IPS-18a (cell line): ENCODE data around the gene MARK3.

ENCODE experiments used
- H3K27ac ChIP-seq: one replicate; pipeline ENCODE4 v1.5.1; 2013; ENCODE audit warnings: low read length
- H3K27me3 ChIP-seq: one replicate; pipeline ENCODE4 v1.6.1; 2013; ENCODE audit warnings: mild to moderate bottlenecking, low read length; ENCODE audit not compliant: control insufficient read depth, insufficient read depth
- H3K36me3 ChIP-seq: one replicate; pipeline ENCODE4 v1.6.1; 2013; ENCODE audit warnings: low read depth, low read length; ENCODE audit not compliant: control insufficient read depth
- H3K4me1 ChIP-seq: one replicate; pipeline ENCODE4 v1.6.1; 2013; ENCODE audit warnings: low read depth, low read length; ENCODE audit not compliant: control insufficient read depth
- H3K4me3 ChIP-seq: one replicate; pipeline ENCODE4 v1.5.1; 2013; ENCODE audit warnings: low read length
- H3K9ac ChIP-seq: one replicate; pipeline ENCODE4 v1.6.1; 2013; ENCODE audit warnings: mild to moderate bottlenecking, low read length, moderate library complexity
- H3K9me3 ChIP-seq: one replicate; pipeline ENCODE4 v1.6.1; 2013; ENCODE audit warnings: low read depth, low read length; ENCODE audit not compliant: control insufficient read depth

Gene MARK3

DNA sequence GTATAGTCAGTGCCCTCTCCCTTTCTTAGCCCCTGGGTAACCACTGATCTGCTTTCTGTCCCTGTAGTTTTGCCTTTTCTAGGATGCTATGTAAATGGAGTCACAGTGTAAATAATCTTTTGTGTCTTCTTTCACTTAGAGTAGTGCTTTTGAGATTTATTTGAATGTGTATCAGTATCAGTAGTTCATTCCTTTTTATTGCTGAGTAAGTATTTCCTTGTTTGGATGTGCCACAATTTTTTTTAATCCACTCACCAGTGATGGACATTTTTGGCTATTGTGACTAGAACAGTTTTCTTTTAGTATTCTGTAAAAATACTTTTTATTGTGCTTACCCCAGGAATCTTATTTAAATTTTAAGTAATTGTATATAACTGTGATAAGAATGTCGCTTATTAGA lies 3.4 kb downstream of the MARK3 start:
- peaks cover 11% of the 10 kb centered on the region for H3K27me3 ChIP-seq

DNA sequence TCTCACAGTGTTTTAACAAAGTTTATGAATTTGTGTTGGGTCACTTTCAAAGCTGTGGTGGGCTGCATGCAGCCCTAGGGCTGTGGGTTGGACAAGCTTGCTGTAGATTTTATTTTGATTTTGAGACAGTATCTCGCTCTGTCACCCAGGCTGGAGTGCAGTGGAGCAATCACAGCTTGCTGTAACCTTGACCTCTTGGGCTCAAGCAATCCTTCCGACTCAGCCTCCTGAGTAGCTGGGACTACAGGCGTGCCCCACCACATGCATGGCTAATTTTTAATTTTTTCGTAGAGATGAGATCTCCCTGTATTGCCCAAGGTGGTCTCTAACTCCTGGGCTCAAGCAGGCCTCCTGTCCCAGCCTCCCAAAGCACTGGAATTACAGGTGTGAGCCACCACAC lies 5.4 kb downstream of the MARK3 start:
- Histone ChIP-seq H3K27ac (no peak overlapping the region), H3K9me3 (no peaks in the 10 kb centered on the region), H3K9ac (no peak overlapping the region), H3K4me1 (peaks cover 13% of the 10 kb centered on the region), H3K4me3 (no peak overlapping the region), H3K36me3 (peaks cover 3% of the 10 kb centered on the region), H3K27me3 (no peaks in the 10 kb centered on the region)

More for the DNA sequence above, 3.4 kb downstream of the MARK3 start:
- H3K36me3 ChIP-seq = peaks cover 3% of the 10 kb centered on the region
- no peak overlapping the region for H3K27ac ChIP-seq
- no peaks in the 10 kb centered on the region for H3K9me3 ChIP-seq
- H3K4me3 ChIP-seq = no peak overlapping the region
- H3K4me1 ChIP-seq = peaks cover 16% of the 10 kb centered on the region
- no peak overlapping the region for H3K9ac ChIP-seq

DNA sequence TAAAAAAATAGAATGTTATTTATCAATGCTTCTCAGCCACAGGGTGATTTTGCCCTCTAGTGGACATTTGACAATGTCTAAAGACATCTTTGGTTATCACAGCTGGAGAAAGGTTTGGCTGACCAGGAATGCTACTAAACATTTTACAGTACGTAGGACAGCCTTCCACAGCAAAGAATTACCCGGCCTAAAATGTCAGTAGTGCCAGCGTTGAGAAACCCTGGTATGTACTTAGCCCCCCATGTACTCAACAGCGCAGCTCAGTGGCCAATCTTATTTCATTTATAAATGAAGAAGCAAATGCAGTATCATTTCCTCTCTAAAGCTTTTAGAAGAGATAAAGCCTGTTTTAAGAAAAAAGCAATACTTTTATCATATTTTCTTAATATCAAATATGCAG lies 5.8 kb downstream of the MARK3 start:
- no peaks in the 10 kb centered on the region for H3K27me3 ChIP-seq
- H3K27ac ChIP-seq = no peak overlapping the region
- H3K9me3 ChIP-seq = no peaks in the 10 kb centered on the region
- peaks cover 3% of the 10 kb centered on the region for H3K36me3 ChIP-seq
- H3K4me3 ChIP-seq = no peak overlapping the region
- peaks cover 17% of the 10 kb centered on the region for H3K4me1 ChIP-seq
- no peak overlapping the region for H3K9ac ChIP-seq

GRCh38 chr14:103392106-103392505 lies 6.9 kb downstream of the MARK3 start:
- no peak overlapping the region for H3K9ac ChIP-seq
- H3K36me3 ChIP-seq = peaks cover 3% of the 10 kb centered on the region
- H3K4me1 ChIP-seq = peaks cover 8% of the 10 kb centered on the region
- no peaks in the 10 kb centered on the region for H3K27me3 ChIP-seq
- H3K9me3 ChIP-seq = no peaks in the 10 kb centered on the region
- no peak overlapping the region for H3K4me3 ChIP-seq
- no peak overlapping the region for H3K27ac ChIP-seq

DNA sequence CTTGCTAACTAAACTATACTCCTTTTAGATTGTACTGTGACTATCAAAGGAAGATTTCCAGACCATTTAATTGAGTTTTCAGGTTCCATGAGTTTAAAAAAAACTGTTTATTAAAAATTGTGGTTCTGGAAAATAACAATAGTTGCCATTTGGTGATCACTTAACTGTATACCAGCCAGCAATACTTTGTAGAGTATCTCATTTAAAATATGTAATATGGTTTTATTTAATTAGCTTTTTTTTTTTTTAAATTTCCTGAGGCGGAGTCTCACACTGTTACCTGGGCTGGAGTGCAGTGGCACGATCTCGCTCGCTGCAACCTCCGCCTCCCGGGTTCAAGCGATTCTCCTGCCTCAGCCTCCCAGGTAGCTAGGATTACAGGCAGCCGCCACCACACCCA lies 7.4 kb downstream of the MARK3 start:
- Histone ChIP-seq H3K36me3 (peaks cover 3% of the 10 kb centered on the region), H3K27me3 (no peaks in the 10 kb centered on the region), H3K4me1 (peaks cover 8% of the 10 kb centered on the region), H3K9me3 (no peaks in the 10 kb centered on the region), H3K4me3 (no peak overlapping the region), H3K9ac (no peak overlapping the region), H3K27ac (no peak overlapping the region)

DNA sequence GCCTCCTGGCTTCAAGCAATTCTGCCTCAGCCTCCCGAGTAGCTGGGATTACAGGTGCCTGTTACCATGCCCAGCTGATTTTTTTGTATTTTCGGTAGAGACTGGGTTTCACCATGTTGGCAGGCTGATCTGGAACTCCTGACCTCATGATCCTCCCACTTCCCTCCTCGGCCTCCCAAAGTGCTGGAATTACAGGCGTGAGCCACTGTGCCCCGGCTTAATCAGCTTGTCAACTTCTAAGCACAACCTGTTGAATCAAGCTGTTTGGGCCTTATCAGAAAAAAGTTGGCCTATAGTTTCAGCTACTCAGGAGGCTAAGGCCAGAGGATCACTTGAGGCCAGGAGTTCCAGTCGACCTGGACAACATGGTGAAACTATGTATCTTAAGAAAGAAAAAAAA lies 7.9 kb downstream of the MARK3 start:
- Histone ChIP-seq H3K36me3 (peaks cover 3% of the 10 kb centered on the region), H3K4me1 (peaks cover 9% of the 10 kb centered on the region), H3K9ac (no peak overlapping the region), H3K27ac (no peak overlapping the region), H3K9me3 (no peaks in the 10 kb centered on the region), H3K4me3 (no peak overlapping the region), H3K27me3 (no peaks in the 10 kb centered on the region)

GRCh38 chr14:103393676-103394626 lies 8.7 kb downstream of the MARK3 start:
- Histone ChIP-seq H3K9me3 (no peaks in the 10 kb centered on the region), H3K27ac (no peak overlapping the region), H3K4me3 (no peak overlapping the region), H3K4me1 (peaks cover 11% of the 10 kb centered on the region), H3K36me3 (no peaks in the 10 kb centered on the region), H3K27me3 (no peaks in the 10 kb centered on the region), H3K9ac (no peak overlapping the region)

GRCh38 chr14:103395244-103395643 lies 10.0 kb downstream of the MARK3 start:
- no peak overlapping the region for H3K9ac ChIP-seq
- no peaks in the 10 kb centered on the region for H3K9me3 ChIP-seq
- no peak overlapping the region for H3K4me3 ChIP-seq
- no peaks in the 10 kb centered on the region for H3K27me3 ChIP-seq
- H3K4me1 ChIP-seq = peaks cover 11% of the 10 kb centered on the region
- no peak overlapping the region for H3K27ac ChIP-seq
- H3K36me3 ChIP-seq = no peaks in the 10 kb centered on the region

DNA sequence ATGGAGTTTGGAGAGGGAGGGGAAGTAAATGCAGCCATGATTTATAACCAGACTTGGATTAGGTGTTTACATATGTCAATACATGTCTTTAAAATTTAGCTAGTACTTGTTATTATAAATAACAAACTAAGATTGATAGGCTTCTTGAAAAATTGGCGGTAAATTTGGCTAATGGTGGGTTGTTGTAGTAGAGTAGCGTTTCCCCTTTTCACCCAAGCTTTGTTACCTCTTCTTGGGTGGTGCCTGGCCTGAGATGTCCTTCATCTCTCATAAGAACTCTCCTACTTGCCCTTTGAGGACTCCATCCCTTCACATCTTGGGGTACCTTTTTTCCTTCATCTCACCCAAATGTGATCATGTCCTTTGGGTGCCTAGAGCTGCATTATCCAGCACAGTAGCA lies 11.2 kb downstream of the MARK3 start:
- H3K27me3 ChIP-seq = no peaks in the 10 kb centered on the region
- peaks cover 14% of the 10 kb centered on the region for H3K4me1 ChIP-seq
- no peaks in the 10 kb centered on the region for H3K36me3 ChIP-seq
- H3K4me3 ChIP-seq = no peak overlapping the region
- no peak overlapping the region for H3K9ac ChIP-seq
- H3K9me3 ChIP-seq = no peaks in the 10 kb centered on the region
- H3K27ac ChIP-seq = no peak overlapping the region

DNA sequence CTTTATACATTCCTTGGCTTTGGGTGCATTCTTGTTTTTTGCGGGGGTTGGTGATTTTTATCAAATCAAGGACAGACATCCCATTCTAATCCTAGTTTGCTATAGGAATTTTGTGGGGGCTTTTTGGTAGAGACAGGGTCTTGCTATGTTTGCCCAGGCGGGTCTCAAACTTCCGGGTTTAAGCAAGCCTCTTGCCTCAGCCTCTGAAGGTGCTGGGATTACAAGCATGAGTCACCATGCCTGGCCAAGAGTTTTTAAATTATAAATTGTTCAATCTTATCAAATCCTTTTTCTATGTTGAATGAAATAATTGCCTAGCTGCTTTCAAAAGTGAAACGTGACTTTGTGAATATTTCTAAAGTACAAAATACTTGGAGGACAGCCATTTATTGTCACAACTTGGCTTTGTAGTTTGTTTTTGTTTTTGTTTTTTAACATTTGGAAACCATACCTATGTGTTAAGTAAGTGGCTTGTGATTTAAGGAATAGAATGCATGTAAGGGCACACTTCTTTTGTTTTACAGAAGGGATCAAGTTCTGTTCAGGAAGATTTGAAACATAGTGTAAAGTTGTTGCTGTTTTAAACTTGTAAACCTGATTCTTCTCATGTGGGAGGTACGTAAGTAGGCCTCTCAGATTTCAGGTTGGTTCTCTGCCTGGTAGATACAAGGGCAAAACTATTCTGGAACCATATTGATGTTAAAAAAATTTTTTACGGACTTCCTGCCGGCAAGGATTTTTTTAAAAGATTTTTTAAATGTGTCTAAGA lies 13.4 kb downstream of the MARK3 start:
- H3K27ac ChIP-seq = no peak overlapping the region
- H3K36me3 ChIP-seq = no peaks in the 10 kb centered on the region
- no peak overlapping the region for H3K9ac ChIP-seq
- H3K9me3 ChIP-seq = no peaks in the 10 kb centered on the region
- no peaks in the 10 kb centered on the region for H3K27me3 ChIP-seq
- H3K4me1 ChIP-seq = peaks cover 25% of the 10 kb centered on the region
- H3K4me3 ChIP-seq = no peak overlapping the region

- Histone ChIP-seq H3K4me3 (no peak overlapping the region), H3K9me3 (no peaks in the 10 kb centered on the region), H3K4me1 (peaks cover 20% of the 10 kb centered on the region), H3K36me3 (no peaks in the 10 kb centered on the region), H3K27me3 (no peaks in the 10 kb centered on the region), H3K9ac (no peak overlapping the region), H3K27ac (no peak overlapping the region)
Measured at GRCh38 chr14:103400537-103400936, 15.3 kb downstream of the MARK3 start.
